KBM-7 (cell line): ENCODE measurements around the gene CHN2.
"Not testable (repeated sequence)": the region's sequence is repeated elsewhere in the genome, so short reads cannot be mapped to it uniquely, and the experiment has no call there.

Source experiments
- DNase-seq: peaks from one replicate; pipeline ENCODE4 v3.0.0-alpha.2; 2015
- in situ Hi-C: fragments of 300-500 bp; cut with MboI; formaldehyde crosslinking; loops from 2 replicates; pipeline ENCODE4 v1.14.3; 2020; ENCODE audit warnings: low sequenced_read_pairs, low pct_unique_long_range_greater_than_20kb, mixed read lengths

Gene CHN2

DNA sequence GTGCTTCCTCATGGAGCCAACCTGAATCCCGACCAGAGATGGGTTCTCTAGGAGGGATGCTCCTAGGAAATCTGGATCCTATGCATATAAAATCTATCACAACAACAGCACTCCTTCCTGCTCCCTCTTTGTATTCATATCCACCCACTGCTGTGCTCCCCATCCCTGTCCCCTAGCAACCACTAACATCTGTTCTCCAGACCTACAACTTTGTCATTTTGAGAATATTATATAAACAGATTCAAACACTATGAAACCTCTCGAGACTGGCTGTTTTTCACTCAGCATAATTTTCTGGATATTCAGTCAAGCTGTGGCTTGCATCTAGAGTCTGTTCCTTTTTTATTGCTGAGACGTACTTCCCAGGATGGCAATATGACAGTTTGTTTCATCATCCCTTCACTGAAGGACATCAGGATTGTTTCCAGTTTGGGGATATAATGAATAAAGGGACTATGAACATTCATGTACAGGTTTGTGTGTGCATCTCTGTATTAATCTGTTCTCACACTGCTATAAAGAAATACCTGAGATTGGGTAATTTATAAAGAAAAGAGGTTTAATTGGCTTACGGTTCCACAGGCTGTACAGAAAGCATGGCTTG lies 333.0 kb downstream of the CHN2 start:
- in situ Hi-C loops: no loop called here
- DNase-seq: no peak

DNA sequence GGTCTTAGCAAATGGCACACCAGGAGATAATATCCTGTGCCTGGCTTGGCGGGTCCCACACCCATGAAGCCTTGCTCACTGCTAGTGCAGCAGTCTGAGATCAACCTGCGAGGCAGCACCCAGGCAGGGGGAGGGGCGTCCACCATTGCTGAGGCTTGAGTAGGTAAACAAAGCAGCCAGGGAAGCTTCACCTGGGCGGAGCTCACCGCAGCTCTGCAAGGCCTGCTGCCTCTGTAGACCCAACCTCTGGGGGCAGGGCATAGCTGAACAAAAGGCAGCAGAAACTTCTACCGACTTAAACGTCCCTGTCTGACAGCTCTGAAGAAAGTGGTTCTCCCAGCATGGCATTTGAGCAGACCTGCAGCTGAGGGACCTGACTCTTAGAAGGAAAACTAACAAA lies 334.0 kb downstream of the CHN2 start:
- in situ Hi-C loops: not testable (repeated sequence)

More for the DNA sequence above, 334.0 kb downstream of the CHN2 start:
- DNase-seq: not testable (repeated sequence)
